HCT116 (cell line): ENCODE data around the gene PGS1. TPM values are rescaled to one million over a fixed set of nuclear protein-coding genes. Genes with fewer than 3 reads are reported as not detected.

Experiments used
- ATAC-seq: fragments of 200-7000 bp; cut with Tn5 transposase; 2 replicates; pipeline ENCODE4 v1.9.1; 2020; ENCODE audit warnings: mild to moderate bottlenecking, moderate library complexity
- BruUV-seq: library from RNA; stranded (reverse); fragments of 400-500 nt; replicated peaks from 2 replicates; lab custom pipeline; 2021; lab: Mats Ljungman, UMichigan
- CTCF ChIA-PET: fragments of 300-600 bp; sonication (Branson Sonifier 250); formaldehyde crosslinking; loops from one replicate; lab custom pipeline; 2021; ENCODE audit warnings: antibody characterized with exemption; lab: Charles Lee
- POLR2A ChIA-PET: fragments of 300-600, 350-600 bp; sonication (Branson Sonifier 250); formaldehyde crosslinking; loops from one replicate; lab custom pipeline; 2021; ENCODE audit warnings: antibody characterized with exemption; lab: Charles Lee
- RAD21 ChIA-PET, 2 experiments: fragments of 300-600 bp; sonication (Branson Sonifier 250); formaldehyde crosslinking; loops; one replicate each; lab custom pipeline; 2023; ENCODE audit warnings: low total read pairs in 2 of 2; ENCODE audit not compliant: uncharacterized antibody in 2 of 2, unreplicated experiment in 2 of 2, low non-redundant PET in 1 of 2; lab: Charles Lee
- DNase-seq: peaks from one replicate; pipeline ENCODE4 v3.0.0-alpha.2; 2010; ENCODE audit warnings: low read depth, low spot score
- H2AFZ ChIP-seq: fragments of 200-600 bp; shearing (Covaris generic), sonication (generic); 2 replicates; pipeline ENCODE4 v1.6.1; 2017; ENCODE audit warnings: low read depth, mixed run types, mixed read lengths, antibody characterized with exemption, low read length; ENCODE audit not compliant: poor library complexity, severe bottlenecking
- H3K27ac ChIP-seq: 2 replicates; pipeline ENCODE4 v1.5.1; 2012; ENCODE audit warnings: low read depth, low read length
- H3K27me3 ChIP-seq: fragments of 200-600 bp; sonication (generic); 2 replicates; pipeline ENCODE4 v1.6.1; 2016; ENCODE audit warnings: mixed run types, low read length, mixed read lengths; ENCODE audit not compliant: insufficient read depth
- H3K36me3 ChIP-seq, 2 experiments: fragments of 200-500 bp in 1 of 2; fragments of 200-600 bp in 1 of 2; sonication (Bioruptor generic) in 1 of 2; sonication (generic) in 1 of 2; 2 replicates each; pipeline versions ENCODE4 v1.5.1 to v1.6.1; 2014 to 2016; ENCODE audit warnings: low read length in 2 of 2, inconsistent platforms in 1 of 2, mixed read lengths in 1 of 2, mixed run types in 1 of 2; ENCODE audit not compliant: insufficient read depth in 2 of 2, control insufficient read depth in 1 of 2
- H3K4me1 ChIP-seq, 2 experiments: fragments of 200-600 bp in 1 of 2; sonication (generic) in 1 of 2; 2 replicates each; pipeline versions ENCODE4 v1.5.1 to v1.6.1; 2012 to 2017; ENCODE audit warnings: low read length in 2 of 2, inconsistent platforms in 1 of 2, mild to moderate bottlenecking in 1 of 2, mixed read lengths in 1 of 2, mixed run types in 1 of 2, moderate library complexity in 1 of 2; ENCODE audit not compliant: insufficient read depth in 2 of 2, control insufficient read depth in 1 of 2
- H3K4me2 ChIP-seq: fragments of 200-600 bp; sonication (generic); 2 replicates; pipeline ENCODE4 v1.6.1; 2017; ENCODE audit warnings: mixed run types, low read length, mixed read lengths
- H3K4me3 ChIP-seq, 2 experiments: fragments of 200-600 bp in 1 of 2; sonication (generic) in 1 of 2; replicated peaks in 1 of 2; 2 replicates each; pipeline ENCODE4 v1.5.1; 2011 to 2016; ENCODE audit warnings: low read length in 2 of 2, control low read depth in 1 of 2, low read depth in 1 of 2, mild to moderate bottlenecking in 1 of 2, mixed read lengths in 1 of 2, mixed run types in 1 of 2
- H3K79me2 ChIP-seq: fragments of 200-600 bp; sonication (generic); 2 replicates; pipeline ENCODE4 v1.6.1; 2017; ENCODE audit warnings: mild to moderate bottlenecking, mixed run types, low read length, moderate library complexity, mixed read lengths; ENCODE audit not compliant: insufficient read depth
- H3K9ac ChIP-seq: fragments of 200-600 bp; sonication (generic); 2 replicates; pipeline ENCODE4 v1.6.1; 2016; ENCODE audit warnings: low read length, mixed read lengths
- H3K9me2 ChIP-seq: fragments of 200-600 bp; sonication (generic), shearing (Covaris generic); 2 replicates; pipeline ENCODE4 v1.6.1; 2017; ENCODE audit warnings: mixed run types, mild to moderate bottlenecking, moderate library complexity; ENCODE audit not compliant: insufficient read depth
- H3K9me3 ChIP-seq, 2 experiments: fragments of 200-500 bp in 1 of 2; fragments of 200-600 bp in 1 of 2; sonication (Bioruptor generic) in 1 of 2; sonication (generic) in 1 of 2; 2 replicates each; pipeline ENCODE4 v1.6.1; 2014 to 2017; ENCODE audit warnings: low read length in 2 of 2, mixed read lengths in 2 of 2, inconsistent platforms in 1 of 2, low read depth in 1 of 2, mild to moderate bottlenecking in 1 of 2, mixed run types in 1 of 2, moderate library complexity in 1 of 2; ENCODE audit not compliant: control insufficient read depth in 1 of 2, insufficient read depth in 1 of 2
- H4K20me1 ChIP-seq: fragments of 200-600 bp; sonication (generic), shearing (Covaris generic); 2 replicates; pipeline ENCODE4 v1.6.1; 2017; ENCODE audit warnings: mixed run types, mild to moderate bottlenecking, moderate library complexity; ENCODE audit not compliant: insufficient read depth
- ATF3 ChIP-seq: IDR thresholded peaks from 2 replicates; pipeline ENCODE4 v1.6.1; 2012
- CBX3 ChIP-seq: IDR thresholded peaks from 2 replicates; pipeline ENCODE4 v1.6.1; 2012; ENCODE audit warnings: low read depth
- CTCF ChIP-seq, 3 experiments: fragments of 200-600 bp in 1 of 3; sonication (generic) in 1 of 3; IDR thresholded peaks in 2 of 3; conservative IDR thresholded peaks in 1 of 3; 2 replicates each; pipeline ENCODE4 v1.5.1; 2012 to 2017; ENCODE audit warnings: low read depth in 2 of 3, low read length in 2 of 3, antibody characterized with exemption in 1 of 3, borderline replicate concordance in 1 of 3, control low read depth in 1 of 3, mild to moderate bottlenecking in 1 of 3, mixed read lengths in 1 of 3, mixed run types in 1 of 3, moderate library complexity in 1 of 3; ENCODE audit not compliant: insufficient read depth in 1 of 3
- EGR1 ChIP-seq: IDR thresholded peaks from 2 replicates; pipeline ENCODE4 v1.6.1; 2012; ENCODE audit warnings: low read depth
- FOSL1 ChIP-seq: IDR thresholded peaks from 2 replicates; pipeline ENCODE4 v1.6.1; 2012; ENCODE audit warnings: low read depth
- JUND ChIP-seq: IDR thresholded peaks from 2 replicates; pipeline ENCODE4 v1.6.1; 2012
- POLR2AphosphoS5 ChIP-seq: IDR thresholded peaks from 2 replicates; pipeline ENCODE4 v1.6.1; 2011; ENCODE audit warnings: mild to moderate bottlenecking, low read depth, low read length, moderate library complexity
- RAD21 ChIP-seq: IDR thresholded peaks from 2 replicates; pipeline ENCODE4 v1.6.1; 2012; ENCODE audit warnings: low read depth, mild to moderate bottlenecking
- REST ChIP-seq: IDR thresholded peaks from 2 replicates; pipeline ENCODE4 v1.6.1; 2012; ENCODE audit warnings: low read depth
- SIN3A ChIP-seq: IDR thresholded peaks from 2 replicates; pipeline ENCODE4 v1.6.1; 2012; ENCODE audit warnings: low read depth
- TCF7L2 ChIP-seq: IDR thresholded peaks from 2 replicates; pipeline ENCODE4 v1.7.0; 2011; ENCODE audit warnings: borderline replicate concordance, inconsistent platforms; ENCODE audit not compliant: insufficient read depth, insufficient read length; ENCODE audit errors: extremely low read depth
- YY1 ChIP-seq: IDR thresholded peaks from 2 replicates; pipeline ENCODE4 v1.6.1; 2011; ENCODE audit warnings: low read length, low read depth, moderate library complexity, mild to moderate bottlenecking; ENCODE audit not compliant: insufficient replicate concordance; ENCODE audit errors: extremely low read depth
- ZBTB33 ChIP-seq: IDR thresholded peaks from 2 replicates; pipeline ENCODE4 v1.6.1; 2011; ENCODE audit warnings: mild to moderate bottlenecking, low read length, moderate library complexity; ENCODE audit not compliant: insufficient replicate concordance; ENCODE audit errors: extremely low read depth
- ZFX ChIP-seq: fragments of 450-650 bp; IDR thresholded peaks from 2 replicates; pipeline ENCODE4 v1.6.1; 2017
- ZNF274 ChIP-seq: fragments of 200-500 bp; sonication (Bioruptor generic); IDR thresholded peaks from 2 replicates; pipeline ENCODE4 v1.6.1; 2014; ENCODE audit warnings: mild to moderate bottlenecking, low read depth, low read length, inconsistent platforms
- intact Hi-C: fragments of 100-400 bp; cut with micrococcal nuclease; formaldehyde crosslinking; loops from 2 replicates; pipeline ENCODE4 v1.10.0; 2022
- total RNA-seq: library from RNA; stranded (reverse); gene quantifications from one replicate; pipeline ENCODE4 v1.2.1, GENCODE V29; 2021; ENCODE audit not compliant: unreplicated experiment

PGS1 gene
- total RNA-seq, 1 experiment from 2014 or later: 44.4 TPM

GRCh38 chr17:78417531-78417909 is 39.1 kb downstream of the PGS1 start:
- ChIA-PET POLR2A (no interaction called here), CTCF (interaction anchor here (1.8 kb wide), 1 partner anchor 289 kb away, joined by 3 read pairs; no protein-coding TSS in a partner anchor), RAD21 (no interaction called here)
- H3K79me2 ChIP-seq: peaks cover 38% of the 10 kb centered on the region
- DNase-seq: no peak
- no peaks in the 10 kb centered on the region for H3K9me3 ChIP-seq
- peaks cover 6% of the 10 kb centered on the region; the same call in 1 of the 2 replicates for H4K20me1 ChIP-seq
- intact Hi-C loops: no loop called here
- peaks cover 23 to 29% of the 10 kb centered on the region in 2 experiments; a peak in 3 of 4 replicates for H3K36me3 ChIP-seq
- no TSS peak for BruUV-seq
- no peak overlapping the region for H3K27ac ChIP-seq
- TF ChIP-seq JUND: no peak
- TF ChIP-seq FOSL1: no peak
- TF ChIP-seq POLR2AphosphoS5: no peak
- TF ChIP-seq CTCF (IDR thresholded peaks at IDR 0.05 in 2 of 3, conservative IDR thresholded peaks at IDR 0.05 in 1 of 3; ENCODE audit: borderline replicate concordance in 1 of 3, insufficient read depth in 1 of 3, low read depth in 2 of 3, low read length in 2 of 3): no peak
- no peak for TF ChIP-seq CBX3
- no peak for TF ChIP-seq SIN3A
- no peak for TF ChIP-seq RAD21
- TF ChIP-seq ZBTB33: no peak
- TF ChIP-seq ATF3: no peak
- no peak for TF ChIP-seq REST
- no peak for TF ChIP-seq YY1
- TF ChIP-seq ZNF274: no peak
- no peak for TF ChIP-seq EGR1
- TF ChIP-seq ZFX: no peak
- TF ChIP-seq TCF7L2: no peak
- H3K9me2 ChIP-seq: no peaks in the 10 kb centered on the region
- no peak overlapping the region for H3K4me3 ChIP-seq
- no peaks in the 10 kb centered on the region for H3K4me1 ChIP-seq
- no peaks in the 10 kb centered on the region for H3K27me3 ChIP-seq
- no peak for ATAC-seq
- H3K9ac ChIP-seq: no peak overlapping the region
- no peak overlapping the region for H2AFZ ChIP-seq
- H3K4me2 ChIP-seq: no peak overlapping the region
